LHCN-M2 (cell line): Measurements from ENCODE around the gene ZNF462. TPM values are rescaled to one million over a fixed set of nuclear protein-coding genes. Genes with fewer than 3 reads are reported as not detected.

Experiments
- DNase-seq: peaks from one replicate; pipeline ENCODE4 v3.0.0-alpha.2; 2012; ENCODE audit warnings: low read depth
- total RNA-seq: library from RNA; depleted of rRNA; stranded (reverse); fragments of >200 nt; gene quantifications from 2 replicates; pipeline ENCODE4 v1.2.3, GENCODE V29; 2014

Gene ZNF462
- total RNA-seq, 1 experiment from 2014 or later: 14.6 TPM

GRCh38 chr9:107000218-107000617 lies 137.3 kb downstream of the ZNF462 start:
- DNase-seq: no peak

GRCh38 chr9:107005201-107005600 lies 142.2 kb downstream of the ZNF462 start:
- no peak for DNase-seq

GRCh38 chr9:107007402-107007801 lies 144.4 kb downstream of the ZNF462 start:
- no peak for DNase-seq

GRCh38 chr9:107008011-107008410 lies 145.0 kb downstream of the ZNF462 start:
- no peak for DNase-seq

- no peak for DNase-seq
These were observed 145.5 kb downstream of the ZNF462 start for GRCh38 chr9:107008447-107008846.

- no peak for DNase-seq
These were observed 153.4 kb downstream of the ZNF462 start for GRCh38 chr9:107016383-107016782.

GRCh38 chr9:107018861-107019545 lies 156.0 kb downstream of the ZNF462 start:
- DNase-seq: peak; percentile 75

GRCh38 chr9:107020040-107020530 lies 157.1 kb downstream of the ZNF462 start:
- DNase-seq: peak; percentile 87

- no peak for DNase-seq
These were observed 161.2 kb downstream of the ZNF462 start for GRCh38 chr9:107024193-107024592.

- no peak for DNase-seq
These were observed 162.5 kb downstream of the ZNF462 start for GRCh38 chr9:107025260-107026035.

- no peak for DNase-seq
These were observed 166.2 kb downstream of the ZNF462 start for GRCh38 chr9:107029146-107029545.

GRCh38 chr9:107033966-107034365 lies 171.0 kb downstream of the ZNF462 start:
- DNase-seq: no peak

GRCh38 chr9:107034831-107035230 lies 171.9 kb downstream of the ZNF462 start:
- no peak for DNase-seq

GRCh38 chr9:107036367-107036766 lies 173.4 kb downstream of the ZNF462 start:
- DNase-seq: no peak

- DNase-seq: peak; percentile 32
These were observed 176.6 kb downstream of the ZNF462 start for GRCh38 chr9:107039542-107039941.

- no peak for DNase-seq
These were observed 179.6 kb downstream of the ZNF462 start for GRCh38 chr9:107042606-107043005.

- no peak for DNase-seq
These were observed 180.9 kb downstream of the ZNF462 start for GRCh38 chr9:107043886-107044285.

- DNase-seq: no peak
These were observed 181.9 kb downstream of the ZNF462 start for GRCh38 chr9:107044872-107045271.

- no peak for DNase-seq
These were observed 183.7 kb downstream of the ZNF462 start for GRCh38 chr9:107046692-107047091.

GRCh38 chr9:107049046-107049802 lies 186.3 kb downstream of the ZNF462 start:
- DNase-seq: no peak

GRCh38 chr9:107049803-107050184 lies 186.8 kb downstream of the ZNF462 start:
- DNase-seq: no peak

GRCh38 chr9:107051392-107051791 lies 188.4 kb downstream of the ZNF462 start:
- no peak for DNase-seq
